ENCODE measurements around the gene CTNNA1.

The CTNNA1 gene

DNA sequence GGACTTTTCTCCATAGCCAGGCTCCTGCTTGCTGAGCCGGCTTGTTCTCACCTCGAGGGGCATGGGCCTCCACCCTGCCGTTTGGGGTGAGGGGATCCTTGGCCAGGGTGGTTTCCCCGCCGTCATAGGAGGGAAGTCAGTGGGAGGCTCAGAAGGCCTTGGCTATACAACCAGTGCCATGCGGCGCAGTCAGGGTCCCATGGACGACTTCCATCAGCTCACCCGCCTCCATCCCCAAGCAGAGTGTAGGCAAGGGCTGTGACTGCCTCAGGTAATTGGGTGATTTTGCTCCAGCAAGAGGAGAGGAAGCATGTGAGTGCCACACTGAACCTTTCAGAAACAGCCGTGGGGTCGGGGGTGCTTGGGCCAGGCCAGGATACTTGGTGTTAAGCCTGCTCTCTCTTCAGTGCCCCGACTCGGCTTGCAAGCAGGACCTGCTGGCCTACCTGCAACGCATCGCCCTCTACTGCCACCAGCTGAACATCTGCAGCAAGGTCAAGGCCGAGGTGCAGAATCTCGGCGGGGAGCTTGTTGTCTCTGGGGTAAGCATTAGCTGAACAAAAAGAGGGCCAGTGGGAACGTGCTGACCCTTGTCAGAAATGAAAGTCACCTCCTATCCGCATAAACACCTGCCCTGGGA lies 179.1 kb downstream of the CTNNA1 start:
- DNase-seq (ENCODE audit: low spot score), result no peak

DNA sequence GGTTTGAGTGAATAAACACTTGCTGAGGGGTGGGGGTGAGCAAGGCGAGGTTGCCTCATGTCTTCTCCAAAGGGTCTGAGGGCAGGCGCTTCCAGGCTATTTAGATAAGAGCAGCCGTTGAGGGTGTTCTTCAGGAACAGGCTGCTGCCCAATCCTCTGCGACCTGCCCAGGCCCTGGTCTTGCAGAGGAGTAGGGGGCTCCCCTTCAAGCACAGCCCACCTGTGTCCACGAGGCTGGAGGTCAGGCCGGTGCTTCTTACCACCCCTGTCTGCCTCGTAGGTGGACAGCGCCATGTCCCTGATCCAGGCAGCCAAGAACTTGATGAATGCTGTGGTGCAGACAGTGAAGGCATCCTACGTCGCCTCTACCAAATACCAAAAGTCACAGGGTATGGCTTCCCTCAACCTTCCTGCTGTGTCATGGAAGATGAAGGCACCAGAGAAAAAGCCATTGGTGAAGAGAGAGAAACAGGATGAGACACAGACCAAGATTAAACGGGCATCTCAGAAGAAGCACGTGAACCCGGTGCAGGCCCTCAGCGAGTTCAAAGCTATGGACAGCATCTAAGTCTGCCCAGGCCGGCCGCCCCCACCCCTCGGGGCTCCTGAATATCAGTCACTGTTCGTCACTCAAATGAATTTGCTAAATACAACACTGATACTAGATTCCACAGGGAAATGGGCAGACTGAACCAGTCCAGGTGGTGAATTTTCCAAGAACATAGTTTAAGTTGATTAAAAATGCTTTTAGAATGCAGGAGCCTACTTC lies 180.5 kb downstream of the CTNNA1 start:
- DNase-seq (ENCODE audit: low spot score), result no peak

DNA sequence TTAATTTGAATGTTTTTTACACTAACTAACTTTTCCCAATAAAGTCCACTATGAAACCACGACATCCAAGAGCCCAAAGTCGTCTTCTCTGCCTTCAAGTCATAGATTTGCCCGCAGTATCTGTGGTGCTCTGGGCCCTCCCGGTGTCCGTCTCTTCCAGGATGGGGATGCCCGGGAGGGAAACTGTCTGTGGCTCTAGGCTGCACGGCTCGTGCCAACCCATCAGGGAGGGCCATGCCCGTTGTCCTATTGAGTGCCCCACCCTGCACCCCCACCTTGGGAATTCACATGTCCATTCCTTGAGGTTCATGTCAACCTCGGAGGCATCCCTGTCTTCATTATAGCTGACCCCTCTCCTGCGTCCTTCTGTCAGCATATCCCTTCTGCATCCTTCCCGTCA lies 181.7 kb downstream of the CTNNA1 start:
- DNase-seq (ENCODE audit: low spot score), result no peak

DNA sequence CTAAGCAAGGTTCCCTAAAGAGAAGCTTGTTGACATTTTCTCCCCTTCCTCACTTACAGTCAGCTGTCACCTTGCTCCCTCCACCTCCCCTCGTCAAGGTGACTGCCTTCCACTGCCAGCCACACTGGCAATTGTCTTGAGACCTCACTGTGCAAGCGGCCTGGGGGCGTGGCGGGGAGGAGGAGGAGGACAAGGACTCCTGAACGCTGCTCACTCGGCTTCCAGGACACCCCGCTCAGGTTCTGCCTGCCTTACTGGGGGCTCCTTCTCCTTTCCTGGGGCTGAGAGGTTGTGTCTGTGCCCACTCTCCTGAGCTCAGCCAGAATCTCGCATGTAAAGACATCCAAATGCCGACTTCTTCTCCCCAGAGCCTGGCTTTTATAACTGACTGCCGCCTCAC lies 182.2 kb downstream of the CTNNA1 start:
- no peak for DNase-seq (ENCODE audit: low spot score)

DNA sequence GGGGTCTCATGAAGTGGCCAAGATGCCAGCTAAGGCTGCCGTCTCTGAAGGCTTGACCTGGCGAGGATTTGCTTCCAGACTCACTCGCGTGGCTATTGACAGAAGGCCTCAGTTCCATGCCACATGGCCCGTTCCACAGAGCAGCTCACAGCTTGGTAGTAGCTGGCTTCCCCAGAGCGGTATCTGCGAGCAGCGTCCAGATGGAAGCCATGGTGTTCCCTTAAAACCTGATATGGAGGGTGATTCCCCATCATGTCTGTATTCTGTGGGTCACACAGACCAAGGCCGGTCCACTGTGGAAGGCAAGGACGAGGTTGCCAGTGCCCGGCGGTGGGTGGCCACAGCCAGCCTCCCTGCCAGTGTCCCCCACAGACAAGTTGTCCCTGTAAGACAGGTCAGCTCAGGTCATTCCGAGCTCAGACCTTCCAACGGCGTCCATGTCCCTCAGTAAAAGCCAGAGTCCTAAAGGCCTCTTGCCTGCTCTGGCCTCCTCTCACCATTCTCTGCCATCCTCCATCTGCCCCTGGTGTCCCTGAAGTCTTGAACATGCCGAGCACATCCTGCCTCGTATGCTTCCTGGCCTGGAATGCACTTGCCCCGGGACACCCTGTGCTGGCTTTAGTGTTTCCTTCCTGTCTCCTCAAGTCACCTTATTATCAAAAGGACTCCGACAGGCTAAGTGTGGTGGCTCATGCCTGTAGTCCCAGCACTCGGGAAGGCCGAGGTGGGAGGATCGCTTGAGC lies 183.2 kb downstream of the CTNNA1 start:
- DNase-seq (ENCODE audit: low spot score), result no peak

DNA sequence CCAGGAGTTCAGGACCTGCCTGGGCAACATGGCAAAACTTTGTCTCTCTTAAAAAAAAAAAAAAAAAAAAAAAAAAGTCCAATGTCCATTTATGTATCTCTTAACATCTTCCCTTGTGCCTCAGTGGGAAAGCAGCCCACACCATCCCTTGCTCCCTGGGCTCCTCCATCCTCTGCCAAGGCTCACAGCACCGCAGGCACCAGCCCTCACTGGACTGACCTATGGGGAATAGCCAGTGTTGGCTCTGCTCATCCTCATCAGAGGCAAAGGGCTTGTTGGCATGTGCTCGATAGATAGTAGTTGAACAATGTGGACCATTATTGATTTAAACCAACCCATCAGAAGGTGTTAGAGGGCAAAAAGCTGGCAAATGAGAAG lies 183.7 kb downstream of the CTNNA1 start:
- no peak for DNase-seq (ENCODE audit: low spot score)

DNA sequence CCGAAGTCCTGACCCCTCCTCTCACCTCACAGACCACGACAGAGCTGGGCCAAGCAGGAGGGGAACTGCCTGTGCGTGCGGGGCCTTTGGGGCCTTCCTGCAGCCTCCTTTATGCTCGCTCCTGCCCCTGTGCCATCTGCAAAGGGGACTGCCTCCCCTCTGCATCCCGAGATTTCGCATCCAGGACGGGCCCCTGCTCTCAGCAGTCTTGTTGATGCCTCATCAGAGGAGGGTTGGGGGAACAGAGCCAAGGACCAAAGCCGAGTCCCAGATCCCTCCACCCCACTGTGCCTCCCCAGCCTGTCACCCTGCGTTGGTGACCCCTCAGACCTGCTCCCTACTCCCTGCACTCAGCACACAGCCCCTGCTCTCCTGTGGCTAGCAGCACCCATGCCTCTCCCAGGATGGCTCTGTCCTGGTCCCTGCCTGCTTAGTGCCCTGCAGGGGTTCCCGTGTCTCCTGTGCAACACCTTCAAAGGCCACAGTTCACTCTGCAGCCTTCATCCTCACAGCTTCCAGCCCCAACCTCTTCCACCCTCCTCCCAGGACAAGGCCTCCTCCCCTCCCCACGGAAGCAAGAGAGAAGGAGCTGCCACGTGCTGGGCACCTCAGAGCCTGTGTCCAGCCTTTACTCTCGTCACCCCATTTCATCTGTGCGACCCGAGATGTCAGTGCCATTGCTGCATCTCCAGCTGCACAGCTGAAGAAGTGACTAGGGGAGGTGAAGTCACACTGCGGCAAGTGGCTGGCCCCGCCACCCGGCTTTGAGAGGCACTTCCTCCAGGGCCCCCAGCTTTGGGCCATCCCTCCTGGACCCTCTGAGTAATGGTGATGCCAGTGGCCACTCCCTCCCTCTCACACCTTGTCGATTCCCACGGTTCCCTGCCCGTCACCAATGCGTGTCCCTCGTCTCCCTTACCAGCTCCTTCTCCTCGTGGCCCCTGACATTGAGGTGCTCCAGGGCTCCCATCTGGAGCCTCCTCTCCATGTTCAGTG lies 184.5 kb downstream of the CTNNA1 start:
- no peak for DNase-seq (ENCODE audit: low spot score)

DNA sequence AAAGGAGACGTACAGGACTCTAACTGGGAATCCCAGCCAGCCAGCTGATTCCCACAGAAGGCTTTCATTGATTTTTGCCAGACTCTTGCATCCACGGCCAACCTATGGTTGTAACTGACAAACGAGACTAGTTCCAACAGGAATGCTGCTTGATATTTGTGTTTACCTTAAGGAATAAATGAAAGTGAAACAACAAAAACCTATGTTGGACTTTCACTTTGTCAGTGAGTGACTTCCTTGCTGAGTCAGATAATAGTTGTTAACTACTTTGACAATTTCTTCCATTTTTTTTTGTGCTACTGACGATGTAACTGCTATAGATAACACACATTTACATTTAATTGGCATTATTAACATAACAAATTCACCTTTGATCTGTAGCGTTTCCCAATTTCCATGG lies 185.3 kb downstream of the CTNNA1 start:
- no peak for DNase-seq (ENCODE audit: low spot score)

DNA sequence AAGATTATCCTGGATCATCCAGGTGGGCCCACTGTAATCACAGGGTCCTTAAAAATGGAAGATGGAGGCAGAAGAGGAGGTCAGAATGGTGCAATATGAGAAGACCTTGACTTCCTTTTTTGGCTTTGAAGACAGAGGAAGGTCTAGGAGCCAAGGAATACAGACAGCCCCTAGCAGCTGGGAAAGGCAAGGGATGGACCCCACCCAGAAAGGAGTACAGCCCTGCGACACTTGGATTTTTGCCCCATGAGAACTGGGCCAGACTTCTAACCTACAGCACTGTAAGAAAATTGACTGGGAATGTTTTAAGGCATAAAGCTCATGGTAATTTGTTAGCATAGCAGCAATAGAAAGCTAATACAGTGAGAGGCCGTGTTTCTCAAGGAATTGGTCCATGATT lies 188.8 kb downstream of the CTNNA1 start:
- no peak for DNase-seq (ENCODE audit: low spot score)

DNA sequence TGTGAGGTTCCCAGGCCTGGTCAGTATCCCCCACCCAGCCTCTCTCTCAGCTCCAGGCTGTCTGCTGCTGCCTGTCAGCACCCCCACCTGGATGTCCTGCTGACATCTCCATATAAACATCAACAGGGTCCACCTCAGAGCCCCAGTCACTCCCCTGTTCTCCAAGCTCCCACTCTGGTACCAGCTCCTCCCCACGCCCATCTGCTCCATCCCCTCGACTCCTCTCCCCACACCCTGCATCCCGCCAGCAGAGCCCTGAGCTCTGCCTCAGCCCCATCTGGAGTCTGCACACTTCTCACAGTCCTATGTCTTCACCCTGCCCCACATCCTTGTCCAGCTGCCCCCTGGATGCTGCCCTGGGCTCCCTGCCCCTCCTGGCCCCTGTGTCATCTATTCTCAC lies 189.6 kb downstream of the CTNNA1 start:
- no peak for DNase-seq (ENCODE audit: low spot score)

DNA sequence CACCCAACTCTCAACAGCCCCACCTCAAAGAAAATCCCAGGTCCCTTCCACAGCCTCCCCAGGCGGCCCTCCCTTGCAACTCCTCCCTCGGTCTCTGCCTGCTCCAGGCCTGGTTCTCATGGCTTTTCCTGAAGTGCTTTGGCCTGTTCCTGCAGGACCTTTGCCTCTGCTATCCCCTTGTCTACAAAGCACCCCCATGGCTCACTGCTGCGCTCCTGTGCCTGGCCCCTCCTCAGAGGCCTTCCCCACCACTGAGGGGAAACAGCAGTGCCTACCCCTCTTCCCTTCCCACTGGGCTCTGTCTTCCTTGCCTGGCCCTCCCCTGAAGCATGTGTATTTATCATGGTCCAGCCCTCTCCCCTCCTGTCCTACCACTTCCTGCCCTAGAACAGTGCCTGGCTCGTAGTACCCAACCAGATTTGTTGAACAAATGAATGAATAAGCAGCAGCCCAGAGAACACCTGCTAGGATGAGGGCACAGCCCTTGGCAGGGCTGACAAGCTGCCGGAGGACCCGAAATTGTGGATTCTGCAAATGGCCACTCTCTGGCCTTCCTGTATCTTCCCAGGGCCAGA lies 190.5 kb downstream of the CTNNA1 start:
- no peak for DNase-seq (ENCODE audit: low spot score)

DNA sequence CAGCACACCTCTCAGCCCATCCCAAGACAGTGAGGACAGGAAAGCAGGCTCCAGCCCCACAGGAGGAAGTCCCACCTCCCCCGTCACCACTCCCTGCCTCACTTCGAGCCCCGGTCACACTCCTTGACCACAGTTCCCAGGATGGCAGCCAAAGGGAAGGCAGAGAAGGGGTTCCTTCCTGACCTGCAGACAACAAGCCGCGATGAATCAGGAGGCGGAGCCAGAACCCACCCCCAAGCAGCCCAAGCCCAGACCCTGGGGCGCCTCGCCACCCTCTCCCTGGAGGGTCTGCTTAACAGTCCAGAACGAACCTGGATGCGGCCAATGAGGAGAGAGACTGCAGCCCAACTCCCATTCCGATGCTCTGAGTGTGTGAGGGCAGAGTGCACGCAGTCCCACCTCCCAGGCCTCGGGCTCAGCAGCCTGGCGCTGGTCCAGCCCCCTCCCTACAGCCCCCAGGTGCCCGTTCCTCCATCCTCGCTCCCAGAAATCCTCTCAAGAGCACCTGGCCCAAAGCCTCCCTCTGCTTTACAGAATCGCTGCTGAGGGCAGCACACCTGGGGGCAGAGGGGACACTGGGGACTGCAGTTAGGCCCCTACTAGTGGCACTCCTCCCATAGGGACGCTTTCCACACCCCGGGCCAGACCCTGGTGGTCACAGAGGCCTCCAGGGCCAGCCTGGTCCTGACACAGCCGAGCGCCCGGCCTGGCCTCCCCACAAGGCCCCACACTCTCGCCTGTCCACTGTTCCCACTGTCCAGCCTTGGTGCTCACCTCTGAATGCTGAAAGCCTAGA lies 191.5 kb downstream of the CTNNA1 start:
- DNase-seq (ENCODE audit: low spot score), result no peak

DNA sequence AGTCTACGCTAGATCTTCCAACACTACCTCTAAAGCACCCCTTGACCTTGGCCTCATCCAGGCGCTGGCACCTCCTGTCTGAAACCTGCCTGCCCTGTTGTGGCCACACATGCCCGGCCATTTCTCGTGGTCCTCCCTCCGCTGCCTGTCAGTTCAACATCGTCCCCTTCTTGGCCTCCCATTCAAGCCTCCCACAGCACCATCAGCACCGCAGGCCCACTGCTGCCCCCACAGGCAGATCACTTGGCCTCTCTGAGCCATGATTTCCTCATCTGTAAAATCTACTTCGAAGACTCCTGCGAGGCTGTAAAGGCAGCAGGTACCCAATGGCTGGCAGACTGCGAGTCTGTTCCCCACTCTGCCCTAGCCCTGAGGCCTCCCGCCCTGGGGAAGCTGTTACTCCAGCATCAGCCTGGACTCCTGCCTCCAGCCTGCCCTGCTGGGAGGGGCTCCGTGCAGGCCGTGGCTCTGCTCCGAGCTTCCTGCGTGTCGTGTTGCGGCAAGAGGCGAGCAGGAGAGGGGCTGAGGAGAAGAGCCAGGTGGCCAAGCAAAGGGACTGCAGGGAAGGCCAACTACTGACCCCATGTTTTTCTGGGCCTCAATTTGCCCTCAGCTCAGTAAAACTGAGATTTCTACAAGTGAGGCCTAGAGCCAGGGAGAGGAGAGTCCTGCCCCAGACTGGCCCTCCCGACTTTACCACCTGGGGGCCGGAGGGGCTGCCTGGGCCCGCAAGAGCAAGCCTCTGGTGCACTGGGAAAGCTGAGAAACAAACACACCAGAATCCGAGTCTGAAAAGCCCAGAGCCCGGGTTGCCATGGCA lies 192.4 kb downstream of the CTNNA1 start:
- DNase-seq (ENCODE audit: low spot score), result no peak

DNA sequence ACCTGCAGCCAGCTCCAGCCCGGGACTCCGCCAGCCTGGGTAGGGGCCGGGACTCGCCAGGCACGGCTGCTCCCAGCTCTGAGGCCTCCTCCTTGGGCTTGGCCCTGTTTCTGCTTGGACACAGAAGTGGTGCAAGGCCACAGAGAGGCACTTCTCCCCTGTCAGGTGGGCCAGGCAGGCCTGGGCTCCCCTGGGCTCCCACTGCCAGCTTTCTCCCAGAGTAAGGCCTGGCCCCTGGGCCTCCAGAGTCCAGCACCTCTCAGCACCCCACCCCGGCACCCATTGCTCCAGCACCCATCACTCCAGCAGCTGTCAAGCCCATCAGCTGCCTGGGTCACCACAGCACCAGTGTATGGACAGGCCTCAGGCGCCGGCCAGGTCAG lies 193.0 kb downstream of the CTNNA1 start:
- DNase-seq (ENCODE audit: low spot score), result no peak

DNA sequence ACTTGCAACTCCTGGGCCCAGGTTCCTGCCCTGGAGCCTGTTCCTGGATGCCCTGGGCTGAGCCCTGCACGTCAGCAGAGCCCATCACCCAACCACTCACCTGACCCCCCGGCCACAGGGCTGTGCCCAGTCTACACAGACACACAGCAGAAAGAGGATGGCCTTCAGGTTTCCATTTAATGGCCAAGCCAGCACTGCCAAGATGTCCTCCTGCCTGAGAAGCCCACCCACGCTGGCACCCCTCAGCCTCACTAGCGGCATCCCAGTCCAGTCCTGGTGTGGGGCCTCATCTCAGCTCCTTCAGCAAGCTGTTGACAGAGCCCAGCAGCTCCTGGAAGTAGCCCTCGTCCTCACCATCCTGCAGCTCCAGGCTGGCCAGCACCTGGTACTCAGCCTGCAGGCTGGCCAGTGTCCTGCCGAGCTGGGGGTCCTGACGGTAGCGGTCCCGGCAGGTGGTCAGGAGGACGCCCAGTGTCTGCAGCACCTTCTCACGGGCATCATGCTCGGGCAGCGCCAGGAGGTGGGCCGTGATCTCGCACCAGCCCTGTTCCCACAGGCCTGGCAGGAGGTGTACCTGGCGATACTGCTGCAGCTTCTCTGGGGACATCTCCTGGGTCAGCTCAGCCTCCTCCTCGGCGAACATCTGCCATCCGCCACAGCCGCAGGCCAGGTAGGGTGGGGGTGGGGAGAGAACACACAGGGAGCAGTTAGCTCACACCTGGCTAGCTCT lies 193.8 kb downstream of the CTNNA1 start:
- DNase-seq (ENCODE audit: low spot score), result no peak

DNA sequence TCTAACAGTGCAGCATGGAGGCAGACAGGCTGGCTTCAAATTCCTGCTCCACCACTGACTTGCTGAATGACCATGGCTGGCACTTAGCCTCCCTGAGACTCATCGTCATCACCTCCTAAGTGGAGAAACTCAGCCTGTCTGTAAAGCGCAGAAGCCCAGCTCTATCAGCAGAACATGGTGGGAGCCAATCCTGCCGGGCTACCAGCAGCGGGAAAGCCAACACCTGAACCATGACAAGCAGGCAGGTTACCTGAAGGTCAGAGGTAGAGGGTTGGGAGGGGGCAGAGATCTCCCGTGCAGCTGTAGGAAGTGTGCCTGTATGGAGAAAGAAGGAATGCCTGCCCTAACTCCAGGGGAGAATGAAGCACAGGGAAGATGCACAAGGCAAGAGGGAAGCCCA lies 194.6 kb downstream of the CTNNA1 start:
- no peak for DNase-seq (ENCODE audit: low spot score)

DNA sequence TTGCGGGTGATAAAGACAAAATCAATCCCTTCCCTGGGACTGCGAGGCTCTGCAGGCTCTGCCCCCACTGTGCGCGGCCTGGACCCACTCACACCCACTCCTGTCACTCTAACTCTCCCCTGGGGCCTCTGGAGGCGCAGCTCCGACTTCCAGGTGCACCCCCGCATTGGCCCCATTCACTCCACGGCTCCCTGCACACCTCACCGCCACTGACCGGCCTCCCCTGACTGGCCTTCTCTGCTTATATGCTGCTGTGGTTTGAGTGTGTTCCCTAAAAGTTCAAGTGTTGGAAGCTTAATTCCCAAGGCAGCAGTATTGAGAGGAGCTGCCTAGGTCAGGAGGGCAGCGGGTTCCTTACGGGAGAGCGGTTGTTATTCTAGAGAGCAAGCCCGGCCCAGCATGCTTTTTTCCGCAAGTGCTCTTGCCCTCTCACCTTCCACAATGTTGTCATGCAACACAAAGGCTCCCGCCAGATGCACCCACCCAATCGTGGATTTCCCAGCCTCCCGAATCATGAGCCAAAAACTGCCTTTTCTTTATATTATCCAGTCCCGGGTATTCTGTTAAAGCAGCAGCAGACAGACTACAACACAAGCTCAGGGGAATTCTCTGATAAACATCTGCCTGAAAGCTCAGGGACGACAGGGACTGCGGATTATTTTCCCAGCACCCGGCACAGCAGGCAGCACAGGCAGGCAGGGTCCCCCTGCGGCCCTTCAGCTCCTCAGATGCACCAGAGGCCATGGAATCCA lies 195.4 kb downstream of the CTNNA1 start:
- no peak for DNase-seq (ENCODE audit: low spot score)

DNA sequence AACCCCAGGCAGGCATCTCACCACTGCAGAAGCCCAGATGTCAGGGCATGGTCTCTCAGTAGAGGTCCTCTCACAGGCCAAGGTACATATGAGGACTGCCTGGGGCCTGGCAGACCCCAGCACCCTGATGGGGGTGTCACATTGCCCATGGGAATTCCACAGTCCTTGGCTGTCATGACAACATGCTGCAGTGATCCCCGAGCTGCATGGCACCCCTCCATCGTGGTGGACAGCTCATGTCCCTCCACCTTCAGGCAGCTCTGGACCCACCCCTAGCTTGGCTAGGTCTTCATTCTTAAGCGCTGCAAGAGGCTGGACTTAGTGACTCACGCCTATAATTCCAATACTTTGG lies 196.0 kb downstream of the CTNNA1 start:
- DNase-seq (ENCODE audit: low spot score), result no peak

DNA sequence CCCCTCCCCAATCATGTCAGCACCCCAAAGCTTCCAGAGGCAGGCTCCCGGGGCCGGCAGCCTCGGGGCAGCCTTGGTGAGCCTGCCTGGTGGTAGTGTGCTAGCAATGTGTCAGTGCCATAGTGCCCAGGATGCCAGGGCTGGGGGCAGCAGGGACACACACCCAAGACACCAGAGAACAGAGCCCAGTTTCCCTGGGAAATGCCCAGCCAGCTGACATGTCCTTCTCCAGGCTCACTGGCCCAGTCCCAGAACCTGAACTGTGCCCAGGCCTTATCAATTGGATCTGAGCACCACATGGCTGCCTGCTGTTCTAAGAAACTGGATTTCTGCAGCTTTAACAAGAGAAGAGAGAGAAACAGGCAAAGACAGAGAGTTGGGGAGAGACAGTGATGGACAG lies 196.8 kb downstream of the CTNNA1 start:
- no peak for DNase-seq (ENCODE audit: low spot score)

Measured in hematopoietic multipotent progenitor cell treated with erythropoietin and hydrocortisone succinate and interleukin-3 and kit ligand, for 15 days (in vitro differentiated cells).